GM18502 (cell line): ENCODE measurements around the gene ST13.
"Not testable (repeated sequence)": the region's sequence is repeated elsewhere in the genome, so short reads cannot be mapped to it uniquely, and the experiment has no call there.

Experiments
- ATAC-seq: cut with Tn5 transposase; IDR thresholded peaks from one replicate; pipeline ENCODE4 v1.9.1; 2021; ENCODE audit warnings: mild to moderate bottlenecking; ENCODE audit not compliant: unreplicated experiment, poor library complexity

Gene ST13

GRCh38 chr22:40845816-40846215 is 10.6 kb downstream of the ST13 start:
- ATAC-seq = not testable (repeated sequence)

- no peak for ATAC-seq
These were observed 11.5 kb downstream of the ST13 start for GRCh38 chr22:40844951-40845350.

DNA sequence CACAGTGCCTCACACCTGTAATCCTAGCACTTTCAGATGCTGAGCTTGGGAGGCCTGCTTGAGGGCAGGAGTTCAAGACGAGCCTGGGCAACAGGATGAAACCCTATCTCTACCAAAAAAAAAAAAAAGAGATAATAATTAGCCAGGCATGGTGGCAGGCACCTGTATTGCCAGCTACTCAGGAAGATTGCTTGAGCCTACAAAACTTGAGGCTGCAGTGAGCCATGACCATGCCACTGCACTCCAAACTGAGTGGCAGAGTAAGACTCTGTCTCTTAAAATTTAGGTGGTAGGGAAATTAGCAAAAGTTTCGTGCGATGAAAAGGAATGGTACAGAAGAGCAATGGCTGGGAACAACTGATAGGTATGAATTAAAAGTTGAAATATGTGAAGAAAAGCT is 18.0 kb downstream of the ST13 start:
- no peak for ATAC-seq

- no peak for ATAC-seq
These were observed 21.8 kb downstream of the ST13 start for GRCh38 chr22:40834619-40835018.

- no peak for ATAC-seq
These were observed 27.3 kb downstream of the ST13 start for GRCh38 chr22:40829131-40829530.

- no peak for ATAC-seq
These were observed 29.3 kb downstream of the ST13 start for GRCh38 chr22:40826984-40827741.

- not testable (repeated sequence) for ATAC-seq
These were observed 30.1 kb downstream of the ST13 start for GRCh38 chr22:40826292-40826691.

DNA sequence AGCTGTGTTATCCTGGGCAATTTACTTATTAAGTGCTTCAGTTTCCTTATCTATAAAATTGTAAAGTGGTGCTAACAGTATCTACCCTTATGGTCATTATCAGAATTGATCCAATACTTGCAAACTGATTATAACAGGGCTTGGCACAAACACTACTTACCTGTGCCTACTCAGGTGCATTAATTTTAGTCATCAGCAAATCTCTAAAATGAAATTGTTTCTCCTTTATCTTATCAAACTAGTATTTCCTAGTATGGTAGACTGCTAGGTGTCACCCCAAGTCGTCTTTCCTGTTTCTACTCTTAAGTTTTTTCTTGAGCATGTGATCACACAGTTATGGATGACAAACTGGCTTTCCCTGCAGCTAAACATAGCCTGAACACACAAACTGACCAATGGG is 33.0 kb downstream of the ST13 start:
- no peak for ATAC-seq

GRCh38 chr22:40819599-40820140 is 36.8 kb downstream of the ST13 start:
- ATAC-seq = no peak

GRCh38 chr22:40818747-40819598 is 37.5 kb downstream of the ST13 start, which contains the start of gene SLC25A17:
SLC25A17 (minus strand) TSS chr22:40819346; CDS start chr22:40819248, 98 bp downstream.
- ATAC-seq = peak; percentile 70

GRCh38 chr22:40818192-40818746 is 38.2 kb downstream of the ST13 start:
- ATAC-seq = no peak

DNA sequence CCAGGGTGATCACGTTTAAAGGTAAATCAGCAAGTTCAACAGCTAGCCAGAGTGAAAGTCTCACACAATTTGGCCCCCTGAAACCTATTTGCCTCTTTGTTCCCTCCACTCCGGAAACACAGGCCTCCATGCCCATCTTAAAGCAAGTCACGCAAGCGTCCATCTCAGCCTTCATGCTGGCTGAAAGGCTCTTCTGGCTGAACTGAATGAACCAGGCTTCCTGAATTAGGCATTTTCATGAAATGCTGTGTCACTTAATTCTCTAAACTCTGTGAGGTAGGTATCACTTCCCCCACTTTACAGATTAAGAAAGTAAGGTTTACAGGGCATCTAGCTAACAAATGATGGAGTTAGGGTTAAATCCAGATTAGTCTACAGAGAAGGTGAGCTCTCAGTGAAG is 38.7 kb downstream of the ST13 start:
- no peak for ATAC-seq

GRCh38 chr22:40813912-40814315 is 42.5 kb downstream of the ST13 start:
- no peak for ATAC-seq

GRCh38 chr22:40808018-40808841 is 48.2 kb downstream of the ST13 start:
- no peak for ATAC-seq

- no peak for ATAC-seq
These were observed 49.7 kb downstream of the ST13 start for GRCh38 chr22:40806711-40807110.

- ATAC-seq = no peak
These were observed 50.7 kb downstream of the ST13 start for GRCh38 chr22:40805699-40806203.

DNA sequence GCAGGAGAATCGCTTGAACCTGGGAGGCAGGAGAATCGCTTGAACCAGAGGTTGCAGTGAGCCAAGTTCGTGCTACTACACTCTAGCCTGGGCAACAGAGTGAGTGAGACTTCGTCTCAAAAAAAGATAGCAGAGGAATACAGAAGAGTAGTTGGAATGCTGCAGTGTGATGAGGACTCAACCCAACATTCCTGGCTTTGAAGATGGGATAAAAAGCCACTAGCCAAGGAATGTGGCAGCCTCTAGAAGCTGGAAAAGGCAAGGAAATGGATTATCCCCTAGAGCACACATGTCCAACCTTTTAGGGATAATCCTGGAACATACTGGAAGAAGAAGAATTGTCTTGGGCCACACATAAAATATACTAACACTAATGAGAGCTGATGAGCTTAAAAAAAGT is 51.2 kb downstream of the ST13 start:
- ATAC-seq = no peak

DNA sequence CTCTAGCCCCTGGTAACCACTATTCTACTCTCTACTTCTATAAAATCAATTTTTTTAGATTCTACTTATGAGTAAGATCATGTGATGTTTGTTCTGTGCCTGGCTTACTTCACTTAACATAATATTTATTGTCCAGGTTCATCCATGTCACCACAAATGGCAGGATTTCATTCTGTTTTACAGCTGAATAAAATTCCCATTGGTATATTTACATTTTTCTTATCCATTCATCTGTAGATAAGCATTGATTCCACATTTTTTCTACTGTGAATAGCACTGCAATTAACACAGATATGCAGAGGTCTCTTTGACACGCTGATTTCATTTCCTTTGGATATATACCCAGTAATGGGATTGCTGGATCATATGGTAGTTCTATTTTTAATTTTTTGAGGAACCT is 53.1 kb downstream of the ST13 start:
- no peak for ATAC-seq

- no peak for ATAC-seq
These were observed 57.4 kb downstream of the ST13 start for GRCh38 chr22:40799008-40799407.

- ATAC-seq = no peak
These were observed 59.0 kb downstream of the ST13 start for GRCh38 chr22:40797427-40797826.
